ENCODE results near the gene MOB3B. TPM values are rescaled to one million over a fixed set of nuclear protein-coding genes. Genes with fewer than 3 reads are reported as not detected.

Gene MOB3B
- total and polyA plus RNA-seq, 2 of the 13 experiments (the other 11 are each of a cell fraction or from before 2014, with no cell fraction given): 0.03 to 0.09 TPM

- TF ChIP-seq, protein P1, sequence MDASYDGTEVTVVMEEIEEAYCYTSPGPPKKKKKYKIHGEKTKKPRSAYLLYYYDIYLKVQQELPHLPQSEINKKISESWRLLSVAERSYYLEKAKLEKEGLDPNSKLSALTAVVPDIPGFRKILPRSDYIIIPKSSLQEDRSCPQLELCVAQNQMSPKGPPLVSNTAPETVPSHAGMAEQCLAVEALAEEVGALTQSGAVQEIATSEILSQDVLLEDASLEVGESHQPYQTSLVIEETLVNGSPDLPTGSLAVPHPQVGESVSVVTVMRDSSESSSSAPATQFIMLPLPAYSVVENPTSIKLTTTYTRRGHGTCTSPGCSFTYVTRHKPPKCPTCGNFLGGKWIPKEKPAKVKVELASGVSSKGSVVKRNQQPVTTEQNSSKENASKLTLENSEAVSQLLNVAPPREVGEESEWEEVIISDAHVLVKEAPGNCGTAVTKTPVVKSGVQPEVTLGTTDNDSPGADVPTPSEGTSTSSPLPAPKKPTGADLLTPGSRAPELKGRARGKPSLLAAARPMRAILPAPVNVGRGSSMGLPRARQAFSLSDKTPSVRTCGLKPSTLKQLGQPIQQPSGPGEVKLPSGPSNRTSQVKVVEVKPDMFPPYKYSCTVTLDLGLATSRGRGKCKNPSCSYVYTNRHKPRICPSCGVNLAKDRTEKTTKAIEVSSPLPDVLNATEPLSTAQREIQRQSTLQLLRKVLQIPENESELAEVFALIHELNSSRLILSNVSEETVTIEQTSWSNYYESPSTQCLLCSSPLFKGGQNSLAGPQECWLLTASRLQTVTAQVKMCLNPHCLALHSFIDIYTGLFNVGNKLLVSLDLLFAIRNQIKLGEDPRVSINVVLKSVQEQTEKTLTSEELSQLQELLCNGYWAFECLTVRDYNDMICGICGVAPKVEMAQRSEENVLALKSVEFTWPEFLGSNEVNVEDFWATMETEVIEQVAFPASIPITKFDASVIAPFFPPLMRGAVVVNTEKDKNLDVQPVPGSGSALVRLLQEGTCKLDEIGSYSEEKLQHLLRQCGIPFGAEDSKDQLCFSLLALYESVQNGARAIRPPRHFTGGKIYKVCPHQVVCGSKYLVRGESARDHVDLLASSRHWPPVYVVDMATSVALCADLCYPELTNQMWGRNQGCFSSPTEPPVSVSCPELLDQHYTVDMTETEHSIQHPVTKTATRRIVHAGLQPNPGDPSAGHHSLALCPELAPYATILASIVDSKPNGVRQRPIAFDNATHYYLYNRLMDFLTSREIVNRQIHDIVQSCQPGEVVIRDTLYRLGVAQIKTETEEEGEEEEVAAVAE (CRISPR knock-in tag; IDR thresholded peaks at IDR 0.05; ENCODE audit: borderline replicate concordance): no peak
- TF ChIP-seq TRIM24 (CRISPR knock-in tag; IDR thresholded peaks at IDR 0.05) (no peak), ZNF260 (CRISPR knock-in tag; IDR thresholded peaks at IDR 0.05; ENCODE audit: borderline replicate concordance, low read depth) (no peak), ZNF850 (CRISPR knock-in tag; conservative IDR thresholded peaks at IDR 0.05) (no peak; the same call in 1 of the 2 replicates), EHMT2 (IDR thresholded peaks at IDR 0.05; ENCODE audit: borderline replicate concordance, low read depth, low read length) (no peak), MXI1 (IDR thresholded peaks at IDR 0.05; ENCODE audit: borderline replicate concordance, low read depth, low read length) (no peak), DMAP1 (CRISPR knock-in tag; IDR thresholded peaks at IDR 0.05) (peak; percentile 39; the same call in 1 of the 2 replicates), MIXL1 (CRISPR knock-in tag; IDR thresholded peaks at IDR 0.05) (no peak), ETV5 (CRISPR knock-in tag; IDR thresholded peaks at IDR 0.05; ENCODE audit: borderline replicate concordance) (peak; percentile 43; the same call in 1 of the 2 replicates), HNRNPK (IDR thresholded peaks at IDR 0.05; ENCODE audit: low read depth, low read length, poor library complexity, severe bottlenecking) (no peak), SETDB1 (CRISPR knock-in tag; IDR thresholded peaks at IDR 0.05; ENCODE audit: borderline replicate concordance) (no peak), SYNCRIP (IDR thresholded peaks at IDR 0.05; ENCODE audit: insufficient read depth, low read depth, low read length) (no peak), MYC (CRISPR knock-in tag; IDR thresholded peaks at IDR 0.05; ENCODE audit: borderline replicate concordance) (no peak), ZNF3 (CRISPR knock-in tag; IDR thresholded peaks at IDR 0.05) (no peak), ZNF256 (CRISPR knock-in tag; conservative IDR thresholded peaks at IDR 0.05) (0 out of 2 replicates have a peak, but pooled peaks have one; percentile 25), ZNF274 (CRISPR knock-in tag; IDR thresholded peaks at IDR 0.05) (no peak), RBM22 (optimal IDR thresholded peaks at IDR 0.05; ENCODE audit: low read length) (no peak), ISX (CRISPR knock-in tag; conservative IDR thresholded peaks at IDR 0.05) (no peak), PPARG (CRISPR knock-in tag; conservative IDR thresholded peaks at IDR 0.05) (no peak), ZNF512 (CRISPR knock-in tag; IDR thresholded peaks at IDR 0.05) (no peak), PHB2 (IDR thresholded peaks at IDR 0.05; ENCODE audit: partially characterized antibody) (no peak), SUZ12 (IDR thresholded peaks at IDR 0.05; ENCODE audit: low read depth, low read length) (no peak), ZNF563 (CRISPR knock-in tag; IDR thresholded peaks at IDR 0.05) (no peak), ZNF124 (CRISPR knock-in tag; IDR thresholded peaks at IDR 0.05) (no peak), SSRP1 (CRISPR knock-in tag; IDR thresholded peaks at IDR 0.05) (no peak), IRX3 (CRISPR knock-in tag; IDR thresholded peaks at IDR 0.05; ENCODE audit: borderline replicate concordance, low read depth) (no peak)
Measured at GRCh38 chr9:27573634-27574590, 44.3 kb upstream of the MOB3B start (continued).

Measured in HepG2 (cell line).